Measurements from ENCODE around the gene ALDH4A1.

ALDH4A1 gene

GRCh38 chr1:18902523-18903290, at the start of gene ALDH4A1:
Gene ALDH4A1 (minus strand): TSS chr1:18902555. CDS start chr1:18902523, 32 bp downstream.
- in situ Hi-C loops (cut with MboI; ENCODE audit: low sequenced_read_pairs) = loop anchor here (10.0 kb wide), 1 partner anchor 192 kb away; no protein-coding TSS in a partner anchor

GRCh38 chr1:18951818-18952391, 49.5 kb upstream of the ALDH4A1 start:
- in situ Hi-C loops (cut with MboI; ENCODE audit: low sequenced_read_pairs) = no loop called here

- in situ Hi-C loops (cut with MboI; ENCODE audit: low sequenced_read_pairs) = no loop called here
Observed at GRCh38 chr1:18951416-18951815, 49.1 kb upstream of the ALDH4A1 start.

DNA sequence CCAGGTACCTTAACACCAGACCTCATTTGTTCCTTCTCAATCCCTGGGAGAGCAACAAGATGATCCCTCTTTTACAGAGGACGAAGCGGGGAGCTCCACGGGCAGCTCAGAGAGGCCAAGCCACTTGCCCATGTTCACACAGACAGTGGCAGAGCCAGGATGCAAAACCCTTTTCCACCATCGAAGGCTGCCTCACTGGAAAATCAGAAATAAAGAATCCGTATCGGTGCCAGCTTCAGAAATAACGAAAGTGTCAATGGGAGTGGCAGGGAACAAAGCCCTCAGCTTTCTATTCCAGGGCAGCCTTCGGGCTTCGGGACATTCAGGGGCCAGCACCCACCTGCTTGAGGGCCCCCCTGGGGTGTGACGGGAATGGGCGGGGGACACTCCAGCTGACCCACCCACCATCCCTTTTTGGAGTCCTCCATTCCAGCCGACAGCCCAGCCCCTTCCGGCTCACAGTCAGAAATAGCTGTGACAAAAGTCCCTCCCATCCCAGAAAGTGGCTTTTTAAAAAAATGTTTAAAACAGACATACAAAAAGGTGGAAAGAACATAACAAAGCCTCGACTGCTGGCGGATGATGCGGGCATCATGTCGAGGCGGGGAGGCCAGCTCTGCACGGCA, 48.2 kb upstream of the ALDH4A1 start:
- in situ Hi-C loops (cut with MboI; ENCODE audit: low sequenced_read_pairs) = no loop called here

GRCh38 chr1:18949686-18950400, 47.5 kb upstream of the ALDH4A1 start:
- in situ Hi-C loops (cut with MboI; ENCODE audit: low sequenced_read_pairs) = no loop called here

GRCh38 chr1:18948913-18949685, 46.7 kb upstream of the ALDH4A1 start:
- in situ Hi-C loops (cut with MboI; ENCODE audit: low sequenced_read_pairs) = no loop called here

DNA sequence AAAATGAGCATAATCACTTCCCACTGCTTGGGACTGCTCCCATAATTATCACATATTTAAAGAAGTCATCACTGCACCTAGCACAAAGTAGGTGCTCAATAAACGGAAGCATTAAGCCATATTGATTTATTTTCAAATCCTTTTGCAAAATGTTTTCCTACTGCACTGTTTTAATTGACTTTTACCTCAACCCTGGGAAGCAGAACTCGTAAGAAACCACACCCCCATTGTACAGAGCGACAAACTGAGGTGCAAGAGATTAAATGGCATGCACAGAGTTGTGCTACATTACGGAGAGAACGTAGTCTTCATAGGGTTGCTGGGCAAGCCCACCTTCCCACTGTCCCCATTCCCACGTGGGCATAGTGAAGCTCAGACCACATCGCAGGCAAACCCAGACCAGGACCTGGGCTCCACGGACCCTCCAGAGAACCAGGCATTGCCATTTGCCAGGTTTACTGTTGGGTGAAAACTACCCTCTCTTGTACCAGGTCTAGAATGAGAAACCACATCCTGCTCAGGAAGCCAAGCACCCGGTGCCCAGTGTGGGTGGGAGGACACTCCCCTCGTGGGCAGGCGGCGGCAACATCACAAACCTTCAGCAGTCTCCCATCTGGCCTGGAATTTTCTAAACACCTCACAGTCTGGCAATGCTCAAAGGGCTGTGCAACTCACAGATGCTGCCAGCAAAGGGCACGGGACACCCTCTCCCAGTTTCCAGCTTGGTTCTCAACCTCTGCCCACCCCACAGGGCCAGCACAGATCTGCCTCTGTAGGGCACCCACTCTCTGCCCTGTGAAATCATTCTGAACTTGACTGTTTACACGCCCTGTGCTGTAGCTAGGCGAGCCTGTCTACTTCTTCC, 45.9 kb upstream of the ALDH4A1 start:
- in situ Hi-C loops (cut with MboI; ENCODE audit: low sequenced_read_pairs) = no loop called here

DNA sequence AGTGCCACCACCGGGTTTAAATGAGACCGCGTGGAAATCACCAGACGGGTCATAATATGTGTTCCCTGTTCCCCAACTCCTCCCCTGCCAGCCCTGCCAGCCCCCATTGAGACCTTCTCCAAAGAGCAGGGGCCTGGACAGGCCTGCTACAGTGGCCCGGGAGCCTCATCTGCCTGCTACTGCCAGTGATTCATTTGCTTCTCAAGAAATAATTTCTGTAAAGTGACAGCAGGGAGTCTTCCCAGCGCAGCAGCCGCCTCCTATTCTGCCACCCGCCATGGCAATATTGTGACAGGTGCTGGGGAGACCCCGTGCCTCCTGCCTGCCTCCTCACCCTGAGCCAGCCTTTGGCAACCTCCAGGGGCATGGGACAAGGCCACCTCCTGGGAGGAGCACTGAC, 45.2 kb upstream of the ALDH4A1 start:
- in situ Hi-C loops (cut with MboI; ENCODE audit: low sequenced_read_pairs) = no loop called here

DNA sequence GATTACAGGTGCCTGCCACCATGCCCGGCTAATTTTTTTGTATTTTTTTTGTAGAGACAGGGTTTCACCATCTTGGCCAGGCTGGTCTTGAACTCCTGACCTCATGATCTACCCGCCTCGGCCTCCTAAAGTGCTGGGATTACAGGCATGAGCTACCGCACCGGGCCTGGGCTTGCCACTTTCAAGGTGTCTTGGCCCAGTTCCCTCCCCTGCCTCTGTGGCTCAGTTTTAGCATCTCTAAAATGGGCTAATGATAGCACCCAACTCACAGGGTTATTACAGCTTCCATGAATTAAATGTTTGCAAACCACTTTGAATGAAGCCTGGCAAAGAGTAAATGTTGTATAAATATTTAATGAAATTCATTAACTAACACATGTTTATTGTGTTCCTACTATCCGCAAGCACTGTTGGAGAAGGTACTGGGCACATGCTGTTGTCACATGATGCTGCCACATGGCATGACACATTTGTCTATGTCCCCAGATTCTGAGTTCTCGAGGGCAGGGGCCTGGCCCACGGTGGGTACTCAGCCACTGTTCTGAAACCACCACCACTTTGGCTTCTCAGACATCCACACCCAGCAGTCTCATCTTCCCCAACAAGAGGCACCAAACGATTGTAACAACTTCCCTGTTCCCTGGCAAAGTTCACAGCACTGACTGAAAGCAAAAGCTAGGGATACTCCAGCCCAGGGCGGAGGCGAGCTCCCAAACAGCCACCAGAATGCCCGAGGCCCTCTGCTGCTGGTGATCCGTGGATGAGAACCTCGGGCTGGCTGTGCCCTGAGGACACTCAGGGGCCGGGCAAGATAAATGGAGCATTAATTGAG, 44.4 kb upstream of the ALDH4A1 start:
- in situ Hi-C loops (cut with MboI; ENCODE audit: low sequenced_read_pairs) = no loop called here

DNA sequence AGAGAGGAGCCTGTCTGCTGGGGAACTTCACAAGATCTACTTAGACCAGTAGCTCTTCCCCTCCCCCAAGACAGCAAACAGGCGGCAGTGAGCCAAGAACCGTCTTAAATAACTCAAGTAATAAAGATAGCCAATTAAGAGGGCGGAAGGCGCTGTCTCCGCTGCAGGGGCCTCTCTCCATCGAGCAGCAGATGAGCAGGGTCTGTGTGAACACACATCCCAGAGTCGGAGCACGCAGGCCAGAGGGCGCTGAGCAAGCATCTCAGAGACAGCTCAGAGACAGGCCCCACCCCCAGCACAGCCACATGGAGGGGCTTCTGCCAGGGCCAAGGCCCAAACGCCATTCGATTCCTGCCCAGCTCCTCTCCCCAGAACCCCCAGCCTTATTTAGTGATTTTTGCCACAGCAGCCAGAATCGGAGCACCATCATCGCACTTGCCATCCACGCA, 43.1 kb upstream of the ALDH4A1 start:
- in situ Hi-C loops (cut with MboI; ENCODE audit: low sequenced_read_pairs) = no loop called here

- in situ Hi-C loops (cut with MboI; ENCODE audit: low sequenced_read_pairs) = no loop called here
Observed at GRCh38 chr1:18944810-18945209, 42.5 kb upstream of the ALDH4A1 start.

DNA sequence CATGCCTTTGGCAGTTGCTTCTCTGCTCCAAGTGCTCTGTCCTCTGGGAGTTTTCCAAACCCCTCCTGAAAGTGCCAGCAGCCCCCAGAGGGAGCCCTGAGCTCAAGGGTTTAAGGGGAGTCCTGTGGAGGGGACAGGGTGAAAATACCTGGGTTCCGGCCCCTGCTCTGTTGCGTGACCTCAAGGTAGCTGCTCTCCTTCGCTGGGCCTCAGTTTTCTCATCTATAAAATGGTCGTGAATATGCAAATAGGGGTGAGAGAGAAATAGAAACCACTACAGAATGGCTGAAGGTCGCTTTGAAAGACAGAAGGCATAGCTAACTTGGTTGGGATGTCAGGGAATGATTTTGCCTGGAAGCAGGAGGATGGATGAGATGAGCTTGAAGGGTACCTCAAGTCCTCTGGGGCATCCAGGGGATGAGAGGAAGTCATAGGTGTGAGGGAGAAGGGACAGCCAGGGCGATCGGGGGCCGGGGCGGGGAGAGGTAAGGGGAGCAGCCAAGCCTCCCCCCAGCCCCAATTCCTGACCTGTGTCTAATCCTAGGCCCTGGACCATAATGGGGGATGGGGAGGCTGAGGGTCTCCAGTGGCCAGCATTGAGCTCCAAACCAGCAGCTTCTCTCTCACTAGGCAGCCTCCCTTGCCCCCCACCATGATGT, 41.7 kb upstream of the ALDH4A1 start:
- in situ Hi-C loops (cut with MboI; ENCODE audit: low sequenced_read_pairs) = no loop called here

DNA sequence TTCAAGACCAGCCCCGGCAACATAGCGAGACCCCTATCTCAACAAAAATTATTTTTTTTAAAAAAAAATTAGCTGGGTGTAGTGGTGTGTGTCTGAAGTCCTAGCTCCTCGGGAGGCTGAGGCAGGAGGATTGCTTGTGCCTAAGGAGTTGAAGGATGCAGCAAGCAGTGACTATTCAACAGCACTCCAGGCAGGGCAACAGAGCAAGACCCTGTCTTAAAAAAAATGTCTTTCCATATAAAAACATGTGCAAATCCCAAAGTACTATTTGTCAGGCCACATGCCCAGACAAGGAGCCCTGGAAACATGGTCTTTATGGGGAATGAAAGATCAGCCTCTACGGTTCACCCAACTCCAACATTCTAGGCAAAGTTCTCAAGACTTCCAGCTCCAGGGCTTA, 40.8 kb upstream of the ALDH4A1 start:
- in situ Hi-C loops (cut with MboI; ENCODE audit: low sequenced_read_pairs) = no loop called here

DNA sequence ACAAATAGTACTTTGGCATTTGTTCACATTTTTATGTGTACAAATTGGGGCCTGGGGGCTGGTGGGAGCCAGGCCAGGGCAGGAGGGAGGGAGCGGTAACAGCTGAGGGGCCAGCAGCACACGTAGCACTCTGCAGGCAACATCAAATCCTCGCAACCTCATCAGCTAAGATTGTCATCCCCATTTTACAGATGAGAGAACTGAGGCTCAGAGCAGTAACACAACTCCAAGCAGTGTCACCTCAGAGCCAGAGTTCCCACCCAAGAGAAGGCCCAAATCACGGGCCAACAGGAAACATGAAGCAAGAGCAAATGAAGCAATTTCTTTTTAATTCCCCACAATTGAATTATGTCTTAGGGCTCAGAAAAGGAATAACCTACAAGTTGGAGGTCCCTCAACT, 40.0 kb upstream of the ALDH4A1 start:
- in situ Hi-C loops (cut with MboI; ENCODE audit: low sequenced_read_pairs) = no loop called here

DNA sequence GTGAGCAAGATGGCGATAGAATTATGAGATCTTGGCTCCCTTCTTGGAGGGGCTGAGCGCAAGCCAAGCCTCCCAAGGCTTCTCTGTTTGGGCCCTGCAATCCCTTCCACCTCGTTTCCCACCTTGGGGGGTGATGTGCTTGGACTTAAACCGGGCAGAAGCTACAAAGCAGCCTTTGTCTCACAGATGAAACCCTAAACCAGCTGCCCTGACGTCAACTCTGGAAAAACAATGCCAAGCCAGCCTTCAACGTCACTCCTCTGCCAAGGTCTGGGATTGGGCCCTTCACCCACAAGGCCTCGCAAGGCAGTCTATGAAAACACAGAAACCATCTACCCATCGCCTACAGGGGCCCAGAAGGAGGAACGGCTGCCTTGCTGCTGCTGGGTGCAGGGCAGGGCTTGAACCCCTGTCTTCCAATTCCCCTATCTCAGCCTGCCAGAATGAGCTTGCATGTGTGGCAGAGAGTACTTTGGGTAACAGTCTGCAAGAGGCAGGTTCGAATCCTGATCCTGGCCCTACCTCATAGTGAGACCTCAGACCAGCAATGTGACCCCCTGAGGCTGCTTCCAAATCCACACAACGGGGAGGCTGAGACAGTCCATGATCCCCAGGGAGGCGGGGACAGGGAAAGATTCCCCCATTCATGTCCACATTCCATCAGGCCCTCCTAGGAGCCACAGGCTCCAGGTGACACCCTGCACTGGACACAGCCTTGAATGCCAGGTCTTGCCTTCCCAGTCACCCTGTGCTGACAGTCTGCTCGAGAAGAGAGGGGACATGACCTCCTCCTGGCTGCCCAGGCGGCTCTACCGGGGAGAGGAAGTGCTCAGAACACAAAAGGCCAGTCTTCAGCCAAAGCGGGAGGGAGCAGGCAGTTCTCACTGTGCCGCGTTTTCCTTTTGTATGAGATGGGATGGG, 39.1 kb upstream of the ALDH4A1 start:
- in situ Hi-C loops (cut with MboI; ENCODE audit: low sequenced_read_pairs) = no loop called here

DNA sequence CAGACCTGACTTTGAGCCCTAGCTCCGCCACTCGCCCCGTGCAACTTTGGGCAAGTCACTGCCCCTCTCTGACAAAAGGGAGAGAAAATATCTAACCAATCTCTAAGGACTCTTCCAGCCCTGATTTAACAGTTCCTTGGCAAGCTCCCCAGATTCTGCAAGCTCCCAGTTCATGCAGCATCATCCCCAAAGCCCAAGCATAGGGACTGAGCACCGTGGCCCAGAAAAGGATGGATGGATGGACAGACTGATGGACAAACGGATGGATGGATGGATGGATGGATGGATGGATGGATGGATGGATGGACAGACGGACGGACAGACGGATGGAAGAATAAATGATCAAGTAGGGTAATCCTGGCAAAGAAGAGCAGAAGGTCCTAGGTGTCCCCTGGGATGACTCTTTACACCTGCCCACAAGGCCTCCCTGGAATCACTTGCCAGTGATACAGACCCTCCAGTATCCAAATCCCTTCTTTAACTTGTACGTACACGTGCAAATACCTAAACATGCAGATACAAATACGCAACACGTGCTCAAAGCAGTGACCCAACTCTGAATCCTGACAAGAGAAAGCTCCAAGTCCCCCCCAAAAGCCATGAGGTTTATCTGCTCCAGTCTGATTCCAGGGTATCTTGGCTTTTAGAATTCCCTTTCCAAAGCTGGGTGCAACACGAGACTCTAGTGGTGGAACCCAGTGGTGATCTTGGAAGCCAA, 38.1 kb upstream of the ALDH4A1 start:
- in situ Hi-C loops (cut with MboI; ENCODE audit: low sequenced_read_pairs) = no loop called here
